HG03354 (cell line): ENCODE results near the gene GAMT.

Source experiments
- ATAC-seq: cut with Tn5 transposase; IDR thresholded peaks from one replicate; pipeline ENCODE4 v1.9.1; 2021; ENCODE audit warnings: mild to moderate bottlenecking; ENCODE audit not compliant: unreplicated experiment, poor library complexity, severe bottlenecking

Gene GAMT

DNA sequence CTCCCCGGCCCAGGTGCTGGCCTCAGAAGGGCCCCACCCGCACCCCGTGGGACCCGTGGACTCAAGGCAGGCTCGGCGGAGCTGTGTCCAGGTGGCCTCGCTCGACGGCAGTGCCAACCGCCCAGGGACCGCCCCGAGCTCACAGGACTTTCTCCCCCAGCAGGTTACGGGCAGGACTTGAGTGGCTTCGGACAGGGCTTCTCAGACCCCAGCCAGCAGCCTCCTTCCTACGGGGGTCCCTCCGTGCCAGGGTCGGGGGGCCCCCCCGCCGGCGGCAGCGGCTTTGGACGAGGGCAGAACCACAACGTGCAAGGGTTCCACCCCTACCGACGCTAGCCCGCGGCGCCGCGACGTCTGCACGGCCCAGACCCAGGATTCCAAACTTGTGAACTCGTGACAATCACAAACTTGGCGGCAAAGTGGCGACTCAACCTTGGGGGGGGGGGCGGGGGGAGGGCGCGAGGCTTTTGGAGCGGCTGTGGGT is 33.3 kb upstream of the GAMT start:
- no peak for ATAC-seq

DNA sequence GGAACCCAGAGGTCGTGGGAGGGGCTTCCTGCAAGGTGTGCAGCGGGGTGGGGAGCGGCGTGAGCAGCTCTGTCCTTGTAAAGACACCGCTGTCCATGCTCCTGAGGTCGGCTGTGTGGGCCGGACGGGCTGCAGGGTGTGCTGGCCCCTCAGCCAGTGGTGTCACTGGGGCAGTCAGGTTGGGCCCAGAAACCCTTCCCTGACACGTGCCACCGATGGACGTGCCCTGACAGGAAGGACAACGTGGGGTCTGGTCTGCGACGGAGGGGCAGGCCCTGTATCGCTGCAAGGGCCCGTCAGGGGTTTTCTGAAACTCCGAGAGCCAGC is 32.7 kb upstream of the GAMT start:
- no peak for ATAC-seq

DNA sequence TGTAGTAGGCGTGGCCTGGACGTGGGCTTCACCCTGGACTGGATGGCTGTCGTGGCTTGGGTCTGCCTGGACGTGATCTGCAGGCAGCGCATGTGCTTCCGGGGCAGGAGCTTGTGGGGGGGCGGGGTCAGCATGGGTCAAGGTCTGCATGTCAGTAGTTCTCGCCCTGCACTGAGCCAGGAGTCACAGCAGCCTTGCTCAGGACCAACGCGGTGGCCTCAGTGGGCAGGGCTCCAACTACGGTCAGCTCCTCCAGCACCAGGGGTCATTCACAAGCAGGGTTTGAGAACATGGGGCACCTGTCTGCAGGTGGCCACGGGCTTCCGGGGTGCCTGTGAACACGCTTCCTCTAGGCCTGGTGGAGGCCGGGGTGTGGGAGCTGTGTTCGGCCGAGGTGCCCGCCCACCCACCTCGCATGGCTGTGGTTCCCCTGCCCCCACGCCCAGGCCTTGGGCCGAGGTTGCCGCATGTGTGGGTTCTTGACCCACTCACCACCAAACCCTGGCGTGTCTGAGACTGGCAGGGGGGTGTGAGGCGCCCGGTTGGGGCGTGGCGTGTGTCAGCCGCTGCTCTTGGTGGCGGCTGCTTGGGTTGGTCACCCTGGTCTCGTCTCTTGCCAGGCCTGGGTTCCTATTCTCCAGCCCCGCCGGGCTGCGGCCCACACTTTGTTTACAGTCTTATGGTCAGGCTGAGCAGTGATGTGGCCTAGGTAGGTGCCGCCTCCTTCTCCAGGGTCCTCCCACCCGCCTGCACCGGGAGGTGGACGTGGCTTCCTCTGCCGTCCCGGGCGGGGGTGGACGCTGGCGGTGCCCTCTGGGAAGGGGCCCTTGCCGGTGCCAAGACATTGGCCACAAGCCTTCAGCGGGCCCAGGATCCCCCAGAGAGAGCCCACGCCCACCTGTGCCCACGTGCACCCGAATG is 32.0 kb upstream of the GAMT start:
- no peak for ATAC-seq

DNA sequence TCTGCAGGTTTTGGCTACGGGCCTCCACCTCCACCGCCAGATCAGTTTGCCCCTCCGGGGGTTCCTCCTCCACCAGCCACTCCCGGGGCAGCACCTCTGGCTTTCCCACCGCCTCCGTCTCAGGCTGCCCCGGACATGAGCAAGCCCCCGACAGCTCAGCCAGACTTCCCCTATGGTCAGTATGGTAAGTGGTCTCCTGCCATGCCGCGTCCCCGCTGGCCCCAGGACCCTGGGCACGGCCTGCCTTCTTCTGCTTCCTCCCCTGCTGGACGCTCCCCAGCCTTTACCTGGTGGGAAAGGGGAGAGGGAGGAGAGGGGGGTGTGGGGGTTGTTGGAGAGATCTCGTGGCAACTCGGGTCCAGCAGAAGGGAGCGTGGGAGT is 31.2 kb upstream of the GAMT start:
- ATAC-seq, result no peak

DNA sequence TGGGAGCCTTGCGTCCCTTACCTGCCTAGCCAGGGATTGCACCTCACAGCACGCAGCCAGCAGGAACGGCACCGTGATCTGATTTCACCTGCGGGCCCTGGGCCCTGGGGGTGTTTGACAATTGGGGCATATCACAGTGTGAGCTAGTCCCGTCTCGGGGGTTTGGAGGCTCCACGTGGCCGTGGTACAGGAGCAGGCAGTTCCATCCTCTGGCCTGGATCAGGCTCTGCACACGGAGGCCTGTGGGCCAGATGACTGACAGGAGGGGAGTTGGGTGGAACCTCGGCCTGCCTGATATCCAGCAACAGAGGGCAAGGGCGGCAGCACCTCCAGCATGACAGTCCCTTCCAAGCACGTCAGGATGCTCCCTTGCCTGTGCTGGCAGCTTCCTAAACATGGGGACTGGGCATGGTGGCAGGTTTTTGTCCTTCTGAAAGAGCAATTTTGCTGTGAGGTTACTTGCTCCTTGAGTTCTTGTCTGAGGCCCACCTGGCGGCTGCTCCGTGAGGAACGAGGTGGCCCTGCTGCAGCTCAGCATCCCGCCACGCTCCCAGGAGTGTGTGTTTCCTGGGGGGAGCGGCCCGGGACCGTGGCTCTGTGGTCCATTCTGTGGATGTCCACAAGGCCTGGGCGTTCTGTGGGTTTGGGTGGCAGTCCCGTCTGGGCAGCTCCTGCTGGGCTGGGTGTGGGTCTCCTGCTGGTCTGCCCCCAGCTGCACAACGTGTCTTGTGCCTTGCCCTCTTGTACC is 30.6 kb upstream of the GAMT start:
- ATAC-seq, result no peak

DNA sequence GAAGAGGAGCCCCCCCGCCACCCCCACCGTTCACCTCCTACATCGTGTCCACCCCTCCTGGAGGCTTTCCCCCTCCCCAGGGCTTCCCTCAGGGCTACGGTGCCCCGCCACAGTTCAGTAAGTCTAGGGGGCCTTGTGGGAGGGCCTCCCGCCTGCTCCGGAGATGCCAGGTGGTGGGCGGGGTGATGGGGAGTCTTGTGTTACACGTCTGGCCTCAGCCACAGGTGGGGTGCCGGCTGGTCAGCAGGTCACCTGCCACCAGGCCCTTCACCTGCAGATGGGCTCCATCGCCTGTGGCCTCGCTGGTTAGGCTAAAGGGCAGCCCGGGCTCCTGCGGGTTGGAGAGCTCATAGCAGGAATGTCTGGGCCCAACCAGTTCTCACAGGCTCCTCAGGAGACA is 28.9 kb upstream of the GAMT start:
- no peak for ATAC-seq

DNA sequence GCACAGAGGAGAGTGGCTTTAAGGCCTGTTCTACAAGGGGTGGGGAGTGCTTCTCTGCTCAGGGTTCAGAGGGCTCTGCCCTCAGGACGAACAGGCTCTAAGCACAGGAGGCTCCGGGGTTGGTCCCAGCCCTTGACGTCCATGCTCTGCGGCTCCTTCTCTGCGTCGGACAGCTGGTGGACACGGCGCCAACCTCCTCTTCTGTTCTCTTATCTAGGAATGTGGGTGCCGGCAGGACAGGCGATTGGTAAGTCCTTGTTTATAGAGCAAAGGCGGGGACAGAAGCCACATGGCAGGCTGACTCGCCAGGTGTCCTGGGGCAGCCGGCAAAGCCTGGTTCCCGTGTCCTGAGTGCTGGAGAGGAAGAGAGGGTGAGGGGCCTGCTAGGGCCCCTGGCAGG is 28.4 kb upstream of the GAMT start:
- no peak for ATAC-seq

DNA sequence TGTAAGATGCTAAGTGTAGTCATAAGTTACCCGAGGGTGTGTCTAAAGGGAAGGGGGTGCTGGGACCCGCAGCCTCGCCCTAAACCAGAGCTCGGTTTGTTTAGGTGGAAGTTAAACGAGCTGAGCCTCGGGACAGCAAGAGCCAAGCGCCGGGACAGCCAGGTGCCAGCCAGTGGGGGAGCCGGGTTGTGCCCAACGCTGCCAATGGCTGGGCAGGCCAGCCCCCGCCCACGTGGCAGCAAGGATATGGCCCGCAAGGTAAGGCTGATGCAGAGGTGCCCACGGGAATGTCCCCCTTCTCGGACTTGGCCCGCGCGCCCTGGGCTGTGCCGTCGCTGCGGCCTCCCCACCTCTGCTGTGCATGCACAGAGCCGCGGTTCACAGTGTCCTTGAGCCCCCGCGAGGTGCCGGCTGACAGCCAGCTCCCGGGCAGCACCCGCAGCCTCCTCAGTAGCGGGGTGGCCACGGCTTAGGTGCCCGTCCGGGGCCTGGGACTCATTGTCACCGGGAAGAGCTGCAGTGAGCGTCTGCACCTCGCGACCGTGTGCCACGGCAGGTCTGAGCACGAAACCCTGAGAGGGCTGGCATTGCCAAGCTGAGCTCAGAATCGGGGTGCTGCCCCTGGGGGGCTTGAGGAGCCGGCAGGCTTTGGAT is 27.5 kb upstream of the GAMT start:
- ATAC-seq, result no peak

DNA sequence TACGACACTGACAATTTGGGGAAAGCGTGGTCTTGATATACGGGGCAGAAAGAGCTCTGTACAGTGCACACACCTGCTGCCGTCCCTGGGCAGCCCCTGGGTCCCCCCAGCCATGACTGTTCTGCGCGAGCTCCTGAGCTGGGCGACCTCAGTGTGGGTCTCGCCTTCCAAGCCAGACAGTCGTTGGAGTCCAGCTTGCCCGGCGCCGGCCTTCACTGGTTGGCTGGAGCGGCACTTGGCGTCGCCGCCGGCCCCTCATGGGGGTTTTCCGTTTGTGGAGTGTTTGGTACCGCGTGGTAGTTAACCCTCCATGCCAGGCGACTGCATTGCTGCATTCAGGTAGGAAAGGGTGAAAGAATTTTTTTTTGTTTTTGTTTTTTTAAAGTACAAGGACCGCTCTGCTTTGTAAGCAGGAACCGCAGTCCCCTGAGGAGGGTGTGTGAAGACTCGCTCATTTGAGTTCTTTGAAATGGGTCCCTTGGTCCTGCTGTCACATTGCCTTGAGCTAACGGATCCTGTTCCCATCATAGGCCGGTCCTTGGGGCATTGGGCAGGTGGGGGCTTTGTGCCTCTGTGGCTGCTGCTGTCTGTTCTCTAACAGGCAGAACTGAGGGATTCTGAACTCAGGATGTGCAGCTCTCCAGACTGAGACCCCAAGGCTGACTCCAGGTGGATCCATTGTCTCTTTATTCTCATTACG is 26.0 kb upstream of the GAMT start:
- no peak for ATAC-seq

DNA sequence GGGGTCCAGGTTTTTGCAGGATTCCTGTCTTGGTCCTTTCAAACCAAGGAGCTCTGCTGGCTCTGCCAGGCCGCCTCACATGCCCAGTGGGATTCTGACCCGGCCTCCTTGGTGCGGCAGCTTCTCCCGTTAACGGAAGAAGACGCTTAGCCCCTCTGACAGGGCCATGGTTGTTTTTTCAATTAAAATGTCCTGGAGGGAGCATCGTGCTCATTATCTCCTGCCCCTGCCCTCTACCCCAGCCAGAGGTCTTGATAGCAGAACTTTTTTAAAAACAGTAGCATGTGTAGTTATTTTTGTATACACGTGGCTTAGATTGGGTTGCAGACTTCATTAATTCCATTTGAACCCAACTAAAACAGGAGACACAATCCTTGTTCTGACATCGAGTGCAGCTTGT is 25.4 kb upstream of the GAMT start:
- no peak for ATAC-seq

DNA sequence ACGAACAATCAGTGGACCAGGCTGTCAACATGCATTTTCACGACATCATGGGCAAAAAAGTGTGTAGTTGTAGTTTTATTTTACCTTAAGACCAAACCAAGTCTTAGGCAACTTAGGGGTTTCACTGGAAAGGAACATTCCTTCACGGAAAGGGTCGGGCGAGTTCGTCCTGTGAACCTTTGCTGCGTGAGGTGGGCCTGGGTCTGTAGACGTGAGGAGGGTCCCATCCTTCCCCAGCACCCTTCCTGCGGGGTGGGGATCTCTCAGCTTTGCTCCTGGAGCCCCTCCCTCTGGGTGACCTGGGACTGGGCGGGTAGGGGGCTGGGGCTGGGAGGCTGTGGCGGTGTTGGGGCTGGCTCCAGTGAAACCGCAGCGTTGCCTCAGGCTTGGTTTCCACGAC is 24.6 kb upstream of the GAMT start:
- no peak for ATAC-seq

DNA sequence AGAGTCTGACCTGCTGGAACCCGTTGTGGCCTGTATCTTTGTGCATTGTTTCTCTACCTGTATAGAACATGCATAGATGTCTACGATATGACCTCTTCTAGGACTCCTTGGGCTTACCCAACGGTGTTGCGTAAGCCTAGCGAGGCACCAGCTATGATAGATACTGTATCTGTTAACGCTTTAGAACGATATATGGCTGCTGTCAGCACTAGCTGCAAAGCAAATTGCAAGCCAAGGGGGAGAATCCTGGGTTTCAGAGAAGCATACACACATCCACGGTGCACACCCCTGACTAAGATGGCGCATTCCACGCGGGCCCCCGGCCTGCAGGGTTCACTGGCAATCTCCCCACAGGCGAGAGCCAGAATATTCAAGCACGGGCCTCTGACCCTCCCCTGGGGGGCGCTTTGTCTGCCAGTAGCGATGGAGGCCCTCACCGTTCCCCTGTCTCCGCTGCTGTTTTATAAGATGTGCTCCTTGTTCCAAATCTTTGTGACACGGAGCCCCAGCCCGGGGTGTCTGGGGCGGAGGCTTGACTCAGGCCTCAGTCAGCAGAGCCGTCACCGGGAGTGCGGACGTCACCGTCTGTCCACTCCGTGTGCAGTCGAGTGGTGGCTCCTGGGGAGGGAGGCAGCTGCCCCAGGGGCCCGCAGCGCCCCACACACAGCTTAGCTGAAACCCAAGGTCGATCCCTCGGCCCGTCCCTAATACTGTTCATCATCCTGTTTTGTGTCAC is 23.9 kb upstream of the GAMT start:
- no peak for ATAC-seq

DNA sequence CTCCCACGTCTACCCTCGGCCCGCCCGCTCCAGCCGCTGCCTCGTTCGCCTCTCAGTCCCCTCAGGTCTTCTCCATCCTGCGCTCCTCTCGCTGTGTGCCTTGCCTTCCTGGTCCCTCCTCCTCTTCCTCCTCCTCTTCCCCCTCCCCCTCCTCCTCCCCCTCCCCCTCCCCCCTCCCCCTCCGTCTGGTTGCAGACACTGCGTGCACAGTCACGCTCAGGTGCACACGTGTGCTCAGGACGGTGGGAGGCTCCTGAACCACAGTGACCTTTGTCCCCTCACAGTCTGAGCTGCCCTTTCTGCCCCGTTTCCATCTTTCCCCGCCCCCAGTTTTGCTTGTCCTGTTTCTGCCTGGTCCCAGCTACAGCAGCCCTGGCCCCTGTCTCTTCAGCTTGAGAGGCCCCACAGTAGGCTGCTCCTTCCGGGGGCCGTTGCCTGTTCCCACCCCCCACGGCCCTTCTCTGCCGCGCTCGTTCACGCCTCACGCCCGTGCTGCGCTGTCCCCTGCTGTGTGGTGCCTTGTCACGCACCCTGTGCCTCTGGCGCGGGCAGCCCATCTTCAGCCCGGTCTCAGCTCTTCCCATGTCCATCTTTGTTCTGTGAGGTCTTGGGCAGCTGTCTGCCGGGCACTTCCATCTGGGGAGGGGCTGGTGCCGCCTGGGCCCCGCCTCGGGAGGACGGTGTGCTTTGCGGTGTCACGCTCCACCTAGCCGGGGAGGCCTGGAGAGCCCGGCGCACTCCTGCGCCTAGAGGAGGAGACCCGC is 23.0 kb upstream of the GAMT start:
- no peak for ATAC-seq

DNA sequence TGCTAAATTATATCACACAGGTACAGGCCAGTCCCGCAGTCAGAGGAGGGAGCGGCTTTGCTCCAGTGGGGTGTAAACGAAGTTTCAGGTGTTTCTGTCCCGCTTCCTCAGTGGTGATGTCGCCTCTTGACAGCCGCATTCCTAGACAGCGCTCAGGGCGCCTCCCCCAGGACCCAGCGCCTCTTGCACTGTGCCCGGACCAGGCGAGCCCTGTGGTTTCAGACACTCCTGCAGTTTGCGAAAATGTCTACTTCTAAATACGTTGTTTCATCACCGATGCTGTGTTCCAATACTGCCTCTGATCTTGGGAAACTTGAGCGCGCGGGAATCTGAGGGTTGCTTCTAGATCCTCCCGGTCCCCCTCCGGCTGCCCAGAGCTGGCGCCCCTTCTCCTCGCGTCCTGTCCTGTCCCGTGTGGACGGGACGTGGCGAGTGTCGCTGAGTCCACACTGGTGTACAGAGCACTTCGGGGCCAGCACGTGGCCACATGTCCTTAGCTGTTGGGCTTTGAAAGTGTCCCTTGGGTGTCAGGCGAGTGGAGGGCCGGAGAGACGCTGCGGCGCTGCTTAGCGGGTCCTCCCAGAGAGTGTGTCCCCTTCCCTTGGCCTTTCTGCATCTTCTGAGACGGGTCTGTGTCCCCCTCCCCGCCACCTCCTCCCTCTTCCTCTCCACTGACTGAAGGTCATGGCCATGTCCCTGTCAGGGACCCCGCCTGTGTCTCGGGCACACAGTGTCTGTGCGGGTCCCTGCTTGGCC is 22.3 kb upstream of the GAMT start:
- no peak for ATAC-seq

DNA sequence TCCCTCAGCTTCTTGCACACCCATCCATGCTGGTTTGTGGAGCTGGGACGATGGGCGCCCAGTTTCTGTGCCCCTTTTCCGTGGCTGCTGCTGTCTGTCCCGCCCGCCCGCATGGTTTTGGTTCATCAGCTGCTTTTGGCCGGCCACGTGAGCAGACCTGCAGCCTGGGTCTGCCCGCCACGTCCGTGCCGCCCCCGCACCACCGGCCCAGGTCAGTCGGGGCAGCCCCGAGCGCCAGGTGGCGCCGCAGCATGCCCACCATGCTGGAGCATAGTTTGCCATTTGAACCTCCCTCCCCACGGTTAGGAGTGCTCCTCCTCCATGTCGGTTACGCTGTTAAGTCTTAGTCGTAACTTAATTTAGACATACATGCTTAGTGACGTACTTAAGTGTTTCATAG is 21.6 kb upstream of the GAMT start:
- ATAC-seq, result no peak

DNA sequence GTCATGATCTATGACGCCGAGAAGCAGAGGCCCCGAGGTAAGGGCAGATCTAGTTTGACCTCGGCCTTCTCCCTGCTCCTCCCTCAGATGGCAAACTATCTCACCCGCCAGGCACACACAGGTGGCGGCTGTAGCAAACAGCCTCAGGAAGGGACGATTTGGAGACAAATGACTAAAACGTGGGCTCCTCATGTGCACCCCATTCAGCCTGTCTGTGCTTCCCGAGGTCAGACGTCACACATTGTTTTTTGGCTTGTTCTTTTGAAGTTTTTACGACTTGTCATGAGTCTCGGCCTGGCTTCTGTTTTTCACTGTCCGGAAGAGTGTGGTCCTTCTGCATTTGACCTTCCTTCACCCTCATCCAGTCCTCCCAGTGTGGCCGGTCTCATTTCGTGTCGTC is 21.0 kb upstream of the GAMT start:
- no peak for ATAC-seq

DNA sequence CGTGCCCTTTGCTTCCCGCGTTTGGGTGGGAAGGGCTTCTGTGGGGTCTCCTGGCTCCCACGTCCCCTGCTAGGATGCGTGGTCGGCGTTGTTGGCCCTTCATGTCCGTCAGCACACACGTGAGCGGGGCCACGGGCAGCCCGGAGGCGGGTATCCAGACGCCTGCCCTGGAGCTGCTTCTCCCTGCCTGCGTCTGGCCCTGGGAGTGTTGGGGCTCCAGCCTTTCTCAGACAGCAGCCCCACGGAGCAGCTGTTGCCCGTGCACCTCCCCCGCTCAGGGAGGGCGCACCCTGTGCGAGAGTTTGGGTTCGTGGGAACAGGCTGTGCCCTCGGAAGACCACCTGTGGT is 20.6 kb upstream of the GAMT start:
- ATAC-seq, result no peak

DNA sequence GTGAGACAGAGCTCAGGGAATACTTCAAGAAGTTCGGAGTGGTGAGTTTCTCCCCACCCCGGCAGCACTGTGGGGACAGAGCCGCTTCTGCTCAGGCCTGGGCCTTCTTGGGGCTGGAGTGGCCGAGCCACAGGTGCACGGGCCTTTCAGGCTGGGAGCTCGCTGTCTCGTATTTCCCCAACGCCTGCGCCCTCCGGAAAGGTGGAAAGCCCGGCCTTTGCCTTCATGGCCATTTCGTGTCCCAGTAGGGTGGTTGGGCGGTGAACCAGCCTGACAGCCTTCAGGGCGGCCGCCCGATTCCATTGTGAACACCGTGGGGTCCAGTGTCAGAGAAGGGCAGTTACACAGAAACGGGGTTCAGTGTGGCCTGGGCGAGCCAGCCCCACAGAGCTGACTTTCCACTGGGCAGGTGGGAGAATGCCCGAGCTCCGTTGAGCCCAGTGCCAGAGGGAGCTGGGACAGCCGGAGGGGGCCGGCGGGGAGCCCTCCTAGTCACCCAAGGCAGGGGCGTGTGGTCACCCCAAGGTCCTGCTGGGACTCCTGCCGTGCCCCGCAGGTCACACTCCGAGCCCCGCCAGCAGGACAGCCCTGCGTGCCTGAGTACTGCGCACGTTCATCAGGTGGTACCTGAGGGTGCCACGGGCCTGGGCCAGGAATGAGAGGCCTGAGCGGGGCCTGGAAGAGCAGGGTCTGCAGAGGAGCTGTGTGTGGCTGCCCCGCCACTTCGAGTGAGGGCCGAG is 20.0 kb upstream of the GAMT start:
- no peak for ATAC-seq
